Fibroblast of peridontal ligament (primary cell): Measurements from ENCODE around the gene ENC1.
A peak's percentile ranks its signal among the peaks of the same experiment; 100 is the strongest.

Experiments
- DNase-seq: peaks from one replicate; pipeline ENCODE4 v3.0.0-alpha.2; 2010; ENCODE audit errors: extremely low read depth

ENC1 gene

GRCh38 chr5:74631081-74631953 is 9.2 kb downstream of the ENC1 start:
- peak; percentile 68 for DNase-seq

GRCh38 chr5:74630453-74631066 is 10.0 kb downstream of the ENC1 start:
- peak; percentile 88 for DNase-seq

GRCh38 chr5:74629326-74629725 is 11.2 kb downstream of the ENC1 start:
- DNase-seq: no peak

GRCh38 chr5:74628359-74628758 is 12.2 kb downstream of the ENC1 start:
- DNase-seq: no peak

- DNase-seq: no peak
These were observed 12.8 kb downstream of the ENC1 start for GRCh38 chr5:74627646-74628279.

- DNase-seq: no peak
These were observed 13.9 kb downstream of the ENC1 start for GRCh38 chr5:74626386-74627222.

GRCh38 chr5:74625742-74626241 is 14.7 kb downstream of the ENC1 start:
- DNase-seq: no peak

- no peak for DNase-seq
These were observed 15.5 kb downstream of the ENC1 start for GRCh38 chr5:74624931-74625505.

GRCh38 chr5:74624501-74624900 is 16.0 kb downstream of the ENC1 start:
- DNase-seq: no peak

- DNase-seq: no peak
These were observed 16.6 kb downstream of the ENC1 start for GRCh38 chr5:74623748-74624408.

GRCh38 chr5:74623006-74623611 is 17.4 kb downstream of the ENC1 start:
- no peak for DNase-seq

- DNase-seq: no peak
These were observed 18.4 kb downstream of the ENC1 start for GRCh38 chr5:74622122-74622521.

- DNase-seq: no peak
These were observed 19.0 kb downstream of the ENC1 start for GRCh38 chr5:74621492-74621891.

GRCh38 chr5:74619308-74619707 is 21.2 kb downstream of the ENC1 start:
- DNase-seq: no peak

- no peak for DNase-seq
These were observed 22.4 kb downstream of the ENC1 start for GRCh38 chr5:74618106-74618505.

GRCh38 chr5:74617202-74617601 is 23.3 kb downstream of the ENC1 start:
- no peak for DNase-seq

GRCh38 chr5:74616236-74617146 is 24.0 kb downstream of the ENC1 start:
- no peak for DNase-seq

GRCh38 chr5:74613283-74613682 is 27.2 kb downstream of the ENC1 start:
- DNase-seq: no peak

- no peak for DNase-seq
These were observed 28.5 kb downstream of the ENC1 start for GRCh38 chr5:74612045-74612444.
